ENCODE data around the gene PHKG2. TPM values are rescaled to one million over a fixed set of nuclear protein-coding genes. Genes with fewer than 3 reads are reported as not detected.
A peak's percentile ranks its signal among the peaks of the same experiment; 100 is the strongest.

The PHKG2 gene
- total and polyA plus RNA-seq, 7 donors: 10.1 to 21.3 (median 13.2) TPM

GRCh38 chr16:30731411-30731810, 16.8 kb upstream of the PHKG2 start:
- DNase-seq: no peak
- H3K27me3 ChIP-seq (ENCODE audit: insufficient read depth in 3 of 3, low read length in 2 of 3): no peaks in the 10 kb centered on the region
- no peak overlapping the region for H3K27ac ChIP-seq
- no peak overlapping the region for H3K4me3 ChIP-seq
- H3K4me1 ChIP-seq: no peaks in the 10 kb centered on the region
- 97 to 99% (median 98%) methylated on average over 3 of the region's 3 CpGs for WGBS, 3 donors
- H3K9me3 ChIP-seq: no peaks in the 10 kb centered on the region
- peaks cover 21 to 96% of the 10 kb centered on the region in 2 donors for H3K36me3 ChIP-seq (ENCODE audit: insufficient read depth in 1 of 2, low read depth in 1 of 2)
- TF ChIP-seq, protein P1, sequence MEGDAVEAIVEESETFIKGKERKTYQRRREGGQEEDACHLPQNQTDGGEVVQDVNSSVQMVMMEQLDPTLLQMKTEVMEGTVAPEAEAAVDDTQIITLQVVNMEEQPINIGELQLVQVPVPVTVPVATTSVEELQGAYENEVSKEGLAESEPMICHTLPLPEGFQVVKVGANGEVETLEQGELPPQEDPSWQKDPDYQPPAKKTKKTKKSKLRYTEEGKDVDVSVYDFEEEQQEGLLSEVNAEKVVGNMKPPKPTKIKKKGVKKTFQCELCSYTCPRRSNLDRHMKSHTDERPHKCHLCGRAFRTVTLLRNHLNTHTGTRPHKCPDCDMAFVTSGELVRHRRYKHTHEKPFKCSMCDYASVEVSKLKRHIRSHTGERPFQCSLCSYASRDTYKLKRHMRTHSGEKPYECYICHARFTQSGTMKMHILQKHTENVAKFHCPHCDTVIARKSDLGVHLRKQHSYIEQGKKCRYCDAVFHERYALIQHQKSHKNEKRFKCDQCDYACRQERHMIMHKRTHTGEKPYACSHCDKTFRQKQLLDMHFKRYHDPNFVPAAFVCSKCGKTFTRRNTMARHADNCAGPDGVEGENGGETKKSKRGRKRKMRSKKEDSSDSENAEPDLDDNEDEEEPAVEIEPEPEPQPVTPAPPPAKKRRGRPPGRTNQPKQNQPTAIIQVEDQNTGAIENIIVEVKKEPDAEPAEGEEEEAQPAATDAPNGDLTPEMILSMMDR (IDR thresholded peaks at IDR 0.05): no peak
- intact Hi-C loops (cut with DNase I): no loop called here
- ATAC-seq: no peak

DNA sequence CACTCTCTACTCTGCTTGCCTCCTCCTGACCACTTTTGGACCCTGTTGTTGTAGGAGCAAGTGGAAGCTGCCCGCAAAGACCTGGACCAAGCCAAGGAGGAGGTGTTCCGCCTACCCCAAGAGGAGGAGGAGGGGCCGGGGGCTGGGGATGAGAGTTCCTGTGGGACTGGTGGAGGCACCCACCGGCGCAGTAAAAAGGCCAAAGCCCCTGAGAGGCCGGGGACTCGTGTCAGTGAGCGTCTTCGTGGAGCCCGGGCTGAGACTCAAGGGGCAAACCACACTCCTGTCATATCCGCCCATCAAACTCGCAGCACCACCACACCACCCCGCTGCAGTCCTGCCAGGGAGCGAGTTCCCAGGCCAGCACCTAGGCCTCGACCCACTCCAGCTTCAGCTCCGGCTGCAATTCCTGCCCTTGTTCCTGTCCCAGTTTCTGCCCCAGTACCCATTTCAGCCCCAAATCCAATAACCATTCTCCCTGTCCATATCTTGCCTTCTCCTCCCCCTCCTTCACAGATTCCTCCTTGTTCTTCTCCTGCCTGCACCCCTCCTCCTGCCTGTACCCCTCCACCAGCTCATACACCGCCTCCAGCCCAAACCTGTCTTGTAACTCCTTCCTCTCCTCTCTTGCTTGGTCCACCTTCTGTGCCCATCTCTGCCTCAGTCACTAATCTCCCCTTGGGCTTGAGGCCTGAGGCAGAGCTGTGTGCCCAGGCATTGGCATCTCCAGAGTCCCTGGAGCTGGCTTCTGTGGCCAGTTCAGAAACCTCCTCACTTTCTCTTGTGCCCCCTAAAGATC, 11.0 kb upstream of the PHKG2 start:
- WGBS, 3 donors: 91 to 93% (median 92%) methylated on average over 15 to 17 of the region's 17 CpGs
- Histone ChIP-seq H3K27me3 (ENCODE audit: insufficient read depth in 3 of 3, low read length in 2 of 3) (no peaks in the 10 kb centered on the region), H3K27ac (no peak overlapping the region), H3K4me1 (no peaks in the 10 kb centered on the region), H3K9me3 (no peaks in the 10 kb centered on the region), H3K4me3 (no peak overlapping the region), H3K36me3 (ENCODE audit: insufficient read depth in 1 of 2, low read depth in 1 of 2) (peaks cover 28 to 83% of the 10 kb centered on the region in 2 donors)
- TF ChIP-seq, protein P1 (IDR thresholded peaks at IDR 0.05): no peak
- intact Hi-C loops (cut with DNase I): no loop called here
- DNase-seq (no peak), ATAC-seq (no peak)

DNA sequence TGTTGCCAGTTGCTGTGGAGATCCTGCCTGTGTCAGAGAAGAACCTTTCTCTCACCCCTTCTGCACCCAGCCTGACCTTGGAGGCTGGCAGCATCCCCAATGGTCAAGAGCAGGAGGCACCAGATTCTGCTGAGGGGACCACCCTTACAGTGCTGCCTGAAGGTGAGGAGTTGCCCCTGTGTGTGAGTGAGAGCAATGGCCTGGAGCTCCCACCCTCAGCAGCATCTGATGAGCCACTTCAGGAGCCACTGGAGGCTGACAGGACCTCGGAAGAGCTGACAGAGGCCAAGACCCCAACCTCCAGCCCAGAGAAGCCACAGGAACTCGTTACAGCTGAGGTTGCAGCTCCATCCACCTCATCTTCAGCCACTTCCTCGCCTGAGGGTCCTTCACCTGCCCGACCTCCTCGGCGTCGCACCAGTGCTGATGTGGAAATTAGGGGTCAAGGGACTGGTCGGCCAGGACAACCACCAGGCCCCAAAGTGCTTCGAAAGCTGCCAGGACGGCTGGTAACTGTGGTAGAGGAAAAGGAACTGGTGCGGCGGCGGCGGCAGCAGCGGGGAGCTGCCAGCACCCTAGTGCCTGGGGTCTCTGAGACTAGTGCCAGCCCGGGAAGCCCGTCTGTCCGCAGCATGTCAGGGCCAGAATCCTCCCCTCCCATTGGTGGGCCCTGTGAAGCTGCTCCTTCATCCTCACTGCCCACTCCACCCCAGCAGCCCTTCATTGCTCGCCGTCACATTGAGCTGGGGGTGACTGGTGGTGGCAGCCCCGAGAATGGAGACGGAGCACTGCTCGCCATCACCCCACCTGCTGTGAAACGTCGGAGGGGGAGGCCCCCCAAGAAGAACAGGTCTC, 10.2 kb upstream of the PHKG2 start:
- ATAC-seq (no peak), DNase-seq (peak in 1 of 2 donors; percentile 39)
- Histone ChIP-seq H3K4me3 (no peak overlapping the region), H3K36me3 (ENCODE audit: insufficient read depth in 1 of 2, low read depth in 1 of 2) (peaks cover 22 to 83% of the 10 kb centered on the region in 2 donors), H3K27ac (no peak overlapping the region), H3K9me3 (no peaks in the 10 kb centered on the region), H3K4me1 (no peaks in the 10 kb centered on the region), H3K27me3 (ENCODE audit: insufficient read depth in 3 of 3, low read length in 2 of 3) (no peaks in the 10 kb centered on the region)
- TF ChIP-seq, protein P1 (IDR thresholded peaks at IDR 0.05): no peak
- intact Hi-C loops (cut with DNase I): loop anchor here in 1 of 2 donors (2.0 kb wide), 1 partner anchor 13 kb away; no protein-coding TSS in a partner anchor
- WGBS, 3 donors: 86 to 90% (median 89%) methylated on average over 25 of the region's 25 CpGs

DNA sequence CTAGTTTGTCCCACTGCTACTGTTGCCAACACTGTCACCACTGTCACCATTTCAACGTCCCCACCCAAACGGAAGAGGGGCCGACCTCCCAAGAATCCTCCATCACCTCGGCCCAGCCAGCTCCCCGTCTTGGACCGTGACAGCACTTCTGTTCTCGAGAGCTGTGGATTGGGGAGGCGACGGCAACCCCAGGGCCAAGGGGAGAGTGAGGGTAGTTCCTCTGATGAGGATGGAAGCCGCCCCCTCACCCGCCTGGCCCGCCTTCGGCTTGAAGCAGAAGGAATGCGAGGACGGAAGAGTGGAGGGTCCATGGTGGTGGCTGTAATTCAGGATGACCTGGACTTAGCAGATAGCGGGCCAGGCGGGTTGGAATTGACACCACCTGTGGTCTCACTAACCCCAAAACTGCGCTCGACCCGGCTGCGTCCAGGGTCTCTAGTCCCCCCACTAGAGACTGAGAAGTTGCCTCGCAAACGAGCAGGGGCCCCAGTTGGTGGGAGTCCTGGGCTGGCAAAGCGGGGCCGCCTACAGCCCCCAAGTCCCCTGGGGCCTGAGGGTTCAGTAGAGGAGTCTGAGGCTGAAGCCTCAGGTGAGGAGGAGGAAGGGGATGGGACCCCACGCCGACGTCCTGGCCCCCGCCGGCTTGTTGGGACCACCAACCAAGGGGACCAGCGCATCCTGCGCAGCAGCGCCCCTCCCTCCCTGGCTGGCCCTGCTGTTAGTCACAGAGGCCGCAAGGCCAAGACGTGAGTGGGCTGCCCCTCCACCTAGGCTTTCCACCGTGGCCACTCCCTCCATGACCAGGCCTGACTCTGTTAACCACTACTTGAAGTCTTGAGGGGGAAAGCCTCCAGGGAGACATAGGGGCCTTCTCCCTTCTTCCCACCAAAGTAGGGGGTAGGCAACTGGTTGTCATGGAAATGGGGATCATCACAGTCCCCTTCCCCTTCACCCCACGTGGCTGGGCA, 9.0 kb upstream of the PHKG2 start:
- intact Hi-C loops (cut with DNase I): loop anchor here in 1 of 2 donors (2.0 kb wide), 1 partner anchor 14 kb away; no protein-coding TSS in a partner anchor
- H3K27me3 ChIP-seq (ENCODE audit: insufficient read depth in 3 of 3, low read length in 2 of 3): no peaks in the 10 kb centered on the region
- no peak overlapping the region for H3K4me3 ChIP-seq
- 87 to 88% (median 87%) methylated on average over 36 to 37 of the region's 37 CpGs for WGBS, 3 donors
- H3K27ac ChIP-seq: no peak overlapping the region
- peaks cover 14 to 81% of the 10 kb centered on the region in 2 donors for H3K36me3 ChIP-seq (ENCODE audit: insufficient read depth in 1 of 2, low read depth in 1 of 2)
- no peaks in the 10 kb centered on the region for H3K4me1 ChIP-seq
- no peak for DNase-seq
- H3K9me3 ChIP-seq: no peaks in the 10 kb centered on the region
- no peak for ATAC-seq
- TF ChIP-seq, protein P1 (IDR thresholded peaks at IDR 0.05): no peak

Data from psoas muscle (tissue), 8 donors.